Activated naive CD4-positive, alpha-beta T cell treated with anti-CD3 and anti-CD28 coated beads, Interleukin-2, amount 10 ng/mL, durations not matched to agents 5 hours and 36 hours (primary cell): Measurements from ENCODE around the gene RPGRIP1. TPM values are rescaled to one million over a fixed set of nuclear protein-coding genes. Genes with fewer than 3 reads are reported as not detected.

Experiments
- total RNA-seq, 2 experiments: library from RNA; stranded (reverse); gene quantifications; one replicate each; pipeline ENCODE4 v1.2.3, GENCODE V29; 2021

RPGRIP1 gene
- total RNA-seq = not detected

DNA sequence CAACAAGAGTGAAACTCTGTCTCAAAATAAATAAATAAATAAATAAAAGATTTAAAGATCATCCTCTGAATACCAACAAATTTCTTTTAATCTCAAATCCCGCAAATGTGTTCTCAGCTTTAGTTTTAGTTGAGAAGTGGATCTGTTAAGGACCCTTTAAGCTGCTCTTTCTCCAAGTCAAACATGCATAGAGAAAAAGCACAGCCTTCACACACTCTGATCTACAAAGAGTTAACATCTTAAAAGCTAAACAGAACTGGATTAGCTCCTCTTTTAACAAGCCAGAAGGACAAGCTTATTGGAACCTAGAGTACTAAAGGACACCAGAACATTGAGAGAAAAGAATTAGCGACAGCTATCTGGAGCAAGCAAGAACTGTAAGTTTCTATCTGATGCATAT is at the start of gene RPGRIP1:
Gene RPGRIP1, plus strand, starts transcription at position 301 of the 400 bp plus-strand sequence. CDS start 7,894 bp downstream, outside the sequence.

DNA sequence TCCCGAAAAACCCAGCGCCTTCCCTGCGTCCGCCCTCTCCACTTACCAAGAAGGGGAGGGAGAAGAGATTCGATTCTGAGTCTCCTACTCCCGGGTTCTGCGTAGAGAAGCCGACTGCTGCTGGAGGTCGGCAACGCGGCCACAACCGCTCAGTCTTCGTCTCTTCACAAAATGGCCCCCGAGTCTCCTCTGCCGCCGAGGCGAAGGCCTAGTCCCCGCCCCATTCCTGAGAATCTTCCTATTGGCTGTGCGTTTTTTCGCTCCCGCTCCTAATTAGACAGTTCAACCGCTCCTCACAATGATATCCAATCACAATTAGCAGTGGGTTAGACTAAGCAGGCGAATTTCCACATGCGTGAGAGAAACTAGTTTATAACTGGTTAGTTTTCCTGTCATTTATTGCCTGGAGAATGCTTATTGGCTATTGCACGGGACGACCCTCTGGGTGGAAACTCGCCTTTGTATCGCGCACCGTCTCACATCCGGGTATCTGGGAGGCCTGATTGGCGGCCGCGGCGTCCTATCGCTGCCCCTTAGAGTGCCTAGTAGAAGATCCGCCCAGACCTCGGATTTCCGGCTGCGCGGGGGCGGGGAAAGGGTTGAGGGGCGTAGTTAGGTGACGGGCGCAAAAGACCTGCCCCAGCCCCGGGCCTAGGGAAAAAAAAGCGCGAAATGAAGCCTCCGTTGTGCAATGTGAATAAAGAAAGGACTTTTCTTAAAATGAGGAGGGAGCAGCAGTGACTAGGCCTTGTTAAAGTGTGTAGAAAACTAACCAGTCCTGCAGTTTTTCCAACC is 10.4 kb upstream of the RPGRIP1 start, which contains the start of gene HNRNPC:
Gene HNRNPC, minus strand, starts transcription at position 191 of the 795 bp plus-strand sequence. CDS start 35,249 bp downstream, outside the sequence.

Other genes starting within 250 kb of the RPGRIP1 start
- gene TPPP2, start 249.9 kb upstream of the RPGRIP1 start, total RNA-seq = not detected
- not detected for gene RNASE13, start 245.3 kb upstream of the RPGRIP1 start, total RNA-seq
- not detected for gene RNASE7, start 237.7 kb upstream of the RPGRIP1 start, total RNA-seq
- gene RNASE8, start 222.3 kb upstream of the RPGRIP1 start, total RNA-seq = not detected
- not detected for gene ARHGEF40, start 209.8 kb upstream of the RPGRIP1 start, total RNA-seq
- 1 to 10 TPM; 3.8 to 4.2 TPM for gene ZNF219, start 181.4 kb upstream of the RPGRIP1 start, total RNA-seq
- not detected for gene TMEM253, start 179.0 kb upstream of the RPGRIP1 start, total RNA-seq
- gene OR5AU1, start 124.0 kb upstream of the RPGRIP1 start, total RNA-seq = not detected
- gene HNRNPC, start 10.6 kb upstream of the RPGRIP1 start, total RNA-seq = 100 to 1,000 TPM; 543 to 544 TPM
- 100 to 1,000 TPM; 105 TPM for gene SUPT16H, start 103.9 kb downstream of the RPGRIP1 start, total RNA-seq
- 100 to 1,000 TPM; 112 to 116 TPM for gene CHD8, start 176.0 kb downstream of the RPGRIP1 start, total RNA-seq
- gene RAB2B, start 196.9 kb downstream of the RPGRIP1 start, total RNA-seq = 10 to 100 TPM; 23.1 to 27.3 TPM
- gene TOX4, start 197.1 kb downstream of the RPGRIP1 start, total RNA-seq = 10 to 100 TPM; 81.5 to 91.0 TPM
- gene METTL3, start 231.3 kb downstream of the RPGRIP1 start, total RNA-seq = 10 to 100 TPM; 74.7 to 77.7 TPM
- 1 to 10 TPM; 3.1 to 3.7 TPM for gene SALL2, start 246.3 kb downstream of the RPGRIP1 start, total RNA-seq